GM19238 (cell line): ENCODE data around the gene ZNF397.

Source experiments
- DNase-seq: peaks from one replicate; pipeline ENCODE4 v3.0.0; 2011; ENCODE audit warnings: low spot score; ENCODE audit not compliant: insufficient read length

Gene ZNF397

GRCh38 chr18:35290094-35290735 is 49.4 kb downstream of the ZNF397 start, which contains the start of gene ZSCAN30:
TSS of gene ZSCAN30 (minus strand) at chr18:35290229. CDS start at chr18:35264352, 25,877 bp downstream.
- peak; percentile 82 for DNase-seq

GRCh38 chr18:35291166-35291565 is 50.3 kb downstream of the ZNF397 start:
- no peak for DNase-seq

- no peak for DNase-seq
Measured at GRCh38 chr18:35296060-35296459, 55.2 kb downstream of the ZNF397 start.

- DNase-seq = no peak
Measured at GRCh38 chr18:35303610-35304009, 62.8 kb downstream of the ZNF397 start.

GRCh38 chr18:35306588-35307250 is 65.9 kb downstream of the ZNF397 start:
- DNase-seq = no peak
